HFF-Myc (cell line): ENCODE data around the gene TRAPPC10.

ENCODE experiments used
- DNase-seq: peaks from one replicate; pipeline ENCODE4 v3.0.0-alpha.2; 2011; ENCODE audit warnings: low read depth; ENCODE audit errors: extremely low read depth
- H3K4me3 ChIP-seq: replicated peaks from 2 replicates; pipeline ENCODE4 v1.5.1; 2011; ENCODE audit warnings: low read depth, mild to moderate bottlenecking, control low read depth, low read length
- TF ChIP-seq, protein P1 (sequence below): IDR thresholded peaks from 2 replicates; pipeline ENCODE4 v1.5.1; 2012; ENCODE audit warnings: mild to moderate bottlenecking, low read depth, low read length, control low read depth; ENCODE audit errors: missing control alignments

The TRAPPC10 gene

DNA sequence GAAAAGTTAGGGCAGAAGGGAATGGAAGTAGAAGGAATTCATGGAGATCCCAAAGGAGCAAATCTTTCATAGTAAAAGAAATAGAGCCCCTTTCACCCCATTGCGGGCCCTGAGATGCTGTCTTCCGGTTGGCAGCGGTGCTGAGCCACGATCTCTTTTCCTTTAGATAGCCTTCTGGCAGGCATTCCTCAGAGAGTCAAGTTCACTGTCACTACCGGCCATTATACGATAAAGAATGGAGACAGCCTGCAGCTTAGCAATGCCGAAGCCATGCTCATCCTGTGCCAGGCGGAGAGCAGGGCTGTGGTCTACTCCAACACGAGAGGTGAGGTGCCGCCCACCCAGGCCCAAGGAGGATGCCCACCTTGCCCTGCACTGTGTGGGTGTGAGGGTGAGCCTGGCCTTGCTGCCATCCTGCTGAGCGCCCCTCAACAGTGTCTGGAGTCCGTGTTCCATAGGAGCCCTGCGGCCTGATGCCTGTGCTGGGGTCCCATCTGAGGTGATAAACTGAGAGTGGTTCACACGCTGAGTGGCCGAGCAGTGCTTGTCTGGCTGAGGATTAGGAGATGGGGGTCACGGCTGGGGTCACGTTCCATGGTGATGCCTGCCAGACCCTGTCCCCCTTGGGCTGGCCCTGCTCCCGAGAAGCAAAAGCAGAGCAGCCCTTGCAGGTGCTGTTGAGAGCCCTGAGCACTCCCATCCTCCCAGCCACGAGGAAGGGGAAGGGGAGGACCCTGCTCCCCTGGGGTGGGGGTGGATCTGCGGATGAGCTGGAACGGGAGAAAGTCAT, 74.7 kb downstream of the TRAPPC10 start:
- no peak for DNase-seq
- TF ChIP-seq, protein P1, sequence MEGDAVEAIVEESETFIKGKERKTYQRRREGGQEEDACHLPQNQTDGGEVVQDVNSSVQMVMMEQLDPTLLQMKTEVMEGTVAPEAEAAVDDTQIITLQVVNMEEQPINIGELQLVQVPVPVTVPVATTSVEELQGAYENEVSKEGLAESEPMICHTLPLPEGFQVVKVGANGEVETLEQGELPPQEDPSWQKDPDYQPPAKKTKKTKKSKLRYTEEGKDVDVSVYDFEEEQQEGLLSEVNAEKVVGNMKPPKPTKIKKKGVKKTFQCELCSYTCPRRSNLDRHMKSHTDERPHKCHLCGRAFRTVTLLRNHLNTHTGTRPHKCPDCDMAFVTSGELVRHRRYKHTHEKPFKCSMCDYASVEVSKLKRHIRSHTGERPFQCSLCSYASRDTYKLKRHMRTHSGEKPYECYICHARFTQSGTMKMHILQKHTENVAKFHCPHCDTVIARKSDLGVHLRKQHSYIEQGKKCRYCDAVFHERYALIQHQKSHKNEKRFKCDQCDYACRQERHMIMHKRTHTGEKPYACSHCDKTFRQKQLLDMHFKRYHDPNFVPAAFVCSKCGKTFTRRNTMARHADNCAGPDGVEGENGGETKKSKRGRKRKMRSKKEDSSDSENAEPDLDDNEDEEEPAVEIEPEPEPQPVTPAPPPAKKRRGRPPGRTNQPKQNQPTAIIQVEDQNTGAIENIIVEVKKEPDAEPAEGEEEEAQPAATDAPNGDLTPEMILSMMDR = no peak
- H3K4me3 ChIP-seq = no peak overlapping the region

DNA sequence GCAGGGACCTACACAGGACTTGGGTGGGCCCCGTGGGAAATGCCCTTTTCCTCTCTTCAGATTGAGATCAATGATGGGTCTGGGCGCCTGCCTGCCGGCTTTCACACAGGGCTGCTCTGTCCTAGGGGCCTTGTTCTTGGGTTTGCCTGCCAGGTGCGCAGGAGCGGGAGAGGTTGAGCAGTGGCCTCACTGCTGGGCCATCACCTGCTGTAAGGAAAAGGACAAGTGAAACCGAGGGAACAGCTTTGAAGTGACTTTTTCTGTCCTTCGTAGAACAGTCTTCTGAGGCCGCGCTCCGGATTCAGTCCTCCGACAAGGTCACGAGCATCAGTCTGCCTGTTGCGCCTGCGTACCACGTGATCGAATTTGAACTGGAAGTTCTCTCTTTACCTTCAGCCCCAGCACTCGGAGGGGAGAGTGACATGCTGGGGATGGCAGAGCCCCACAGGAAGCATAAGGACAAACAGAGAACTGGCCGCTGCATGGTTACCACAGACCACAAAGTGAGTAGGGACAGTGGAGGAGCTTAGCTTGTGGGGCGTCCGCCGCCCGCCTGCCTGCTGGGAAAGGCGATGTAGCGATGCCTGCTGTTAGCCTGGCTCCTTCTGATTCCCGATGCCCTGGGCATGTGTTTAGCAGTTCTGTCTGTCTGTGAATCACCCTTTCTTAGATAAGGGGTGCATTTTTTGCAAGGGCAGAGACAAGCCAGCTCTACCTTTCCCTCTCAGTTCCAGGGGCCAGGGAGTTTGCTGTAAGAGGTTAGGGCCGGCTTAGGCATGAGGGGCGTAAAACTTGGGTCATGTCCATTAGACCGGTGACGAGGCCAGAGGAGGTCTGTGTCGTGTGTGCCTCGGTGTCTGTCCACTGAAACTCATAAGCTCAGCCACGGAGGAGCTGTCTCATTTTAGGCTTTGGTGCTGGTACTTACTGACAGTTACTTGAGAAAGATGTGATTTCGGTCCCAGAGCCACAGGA, 75.6 kb downstream of the TRAPPC10 start:
- no peak overlapping the region for H3K4me3 ChIP-seq
- no peak for DNase-seq
- TF ChIP-seq, protein P1 = no peak

DNA sequence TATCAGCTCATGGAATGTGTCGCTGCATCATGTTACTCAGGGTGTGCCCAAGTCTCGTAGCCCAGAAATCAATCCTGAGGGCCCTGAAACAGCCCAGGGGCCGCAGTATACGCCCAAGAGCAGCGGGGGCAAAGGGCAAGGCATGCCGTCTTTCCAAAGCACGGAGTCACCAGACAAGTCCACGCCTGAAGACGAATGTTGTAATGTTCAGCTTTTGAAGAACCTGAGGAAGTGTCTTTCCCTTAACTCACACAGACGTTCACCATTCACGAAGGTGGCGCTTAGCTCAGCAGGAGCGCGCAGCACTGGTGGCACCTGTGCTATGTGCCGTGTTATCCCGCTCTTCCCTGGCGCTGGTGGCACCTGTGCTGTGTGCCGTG, 76.3 kb downstream of the TRAPPC10 start:
- no peak for DNase-seq
- no peak overlapping the region for H3K4me3 ChIP-seq
- TF ChIP-seq, protein P1 = no peak

DNA sequence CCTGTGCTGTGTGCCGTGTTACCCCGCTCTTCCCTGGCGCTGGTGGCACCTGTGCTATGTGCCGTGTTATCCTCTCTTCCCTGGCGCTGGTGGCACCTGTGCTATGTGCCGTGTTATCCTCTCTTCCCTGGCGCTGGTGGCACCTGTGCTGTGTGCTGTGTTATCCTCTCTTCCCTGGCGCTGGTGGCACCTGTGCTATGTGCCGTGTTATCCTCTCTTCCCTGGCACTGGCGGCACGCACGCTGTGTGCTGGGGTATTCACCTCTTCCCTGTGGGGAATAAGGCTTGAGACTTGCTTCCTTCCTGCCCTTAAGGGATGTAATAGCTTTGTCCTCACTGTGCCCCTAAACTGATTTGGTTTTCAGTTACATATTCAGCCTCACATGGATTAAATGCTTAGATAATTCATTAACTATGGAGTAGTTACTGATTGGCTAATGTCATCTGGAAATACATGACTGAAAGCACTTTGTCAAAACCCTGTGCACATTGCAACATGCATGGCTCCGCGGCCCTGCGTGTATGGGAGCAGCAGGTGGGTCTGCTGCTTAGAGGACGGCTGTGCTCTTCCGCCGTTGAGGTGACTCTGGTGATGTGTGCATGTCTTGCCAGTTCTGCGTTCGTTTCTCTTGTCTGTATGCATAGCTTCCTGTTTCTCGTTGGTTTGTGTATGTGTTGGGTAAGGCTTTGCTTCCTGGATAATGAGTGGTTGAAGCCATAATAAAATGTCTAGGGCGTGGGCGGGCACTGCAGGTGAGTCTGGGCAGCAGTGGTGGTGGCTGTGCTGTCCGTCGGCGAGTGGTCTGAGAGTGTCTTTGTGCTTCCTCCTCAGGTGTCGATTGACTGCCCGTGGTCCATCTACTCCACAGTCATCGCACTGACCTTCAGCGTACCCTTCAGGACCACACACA, 77.1 kb downstream of the TRAPPC10 start:
- no peak for DNase-seq
- TF ChIP-seq, protein P1 = no peak
- no peak overlapping the region for H3K4me3 ChIP-seq

DNA sequence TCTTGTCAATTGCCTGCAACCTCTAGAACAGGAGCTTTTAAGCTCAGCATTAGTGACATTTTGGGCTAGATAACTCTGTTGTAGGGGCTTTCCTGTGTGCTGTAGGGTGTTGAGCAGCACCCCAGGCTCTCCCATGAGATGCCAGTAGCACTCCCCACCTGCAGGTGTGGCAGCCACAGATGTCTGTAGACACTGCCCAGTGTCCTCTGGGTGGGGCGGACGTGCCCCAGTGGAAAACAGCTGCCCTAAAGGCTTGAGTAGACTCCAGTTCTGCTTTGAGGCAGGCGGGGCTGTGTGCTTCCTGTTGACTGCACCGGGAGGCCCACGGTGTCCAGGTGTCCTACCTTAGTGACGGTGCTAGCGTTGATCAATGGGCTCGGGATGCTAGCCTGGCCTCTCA, 78.2 kb downstream of the TRAPPC10 start:
- no peak for DNase-seq
- TF ChIP-seq, protein P1 = no peak
- H3K4me3 ChIP-seq = no peak overlapping the region

DNA sequence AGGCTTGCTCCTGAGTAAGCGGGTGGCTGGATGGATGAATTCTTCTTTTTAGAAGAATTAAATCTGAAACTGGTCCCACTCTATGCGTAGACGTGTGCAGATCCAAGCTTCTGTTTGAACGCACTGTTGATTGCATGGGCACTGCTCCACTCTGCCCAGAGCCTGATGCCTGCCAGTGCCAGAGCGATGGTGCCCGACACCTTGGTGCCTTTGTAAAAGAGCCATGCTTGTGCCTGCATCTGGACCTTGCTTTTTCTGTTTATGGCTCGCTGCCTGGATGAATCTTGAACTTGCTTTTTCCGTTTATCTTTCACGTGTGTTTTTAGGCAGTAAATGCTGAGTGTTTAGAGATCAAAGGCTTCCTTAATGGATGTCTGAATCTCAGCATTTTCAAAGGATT, 80.1 kb downstream of the TRAPPC10 start:
- TF ChIP-seq, protein P1 = no peak
- H3K4me3 ChIP-seq = no peak overlapping the region
- no peak for DNase-seq
